Left ventricle myocardium inferior (tissue), 1 donor: Measurements from ENCODE around the gene LRRC32. TPM values are rescaled to one million over a fixed set of nuclear protein-coding genes. Genes with fewer than 3 reads are reported as not detected.

Source experiments
- DNase-seq: peaks from one replicate; pipeline ENCODE4 v3.0.0-alpha.2; 2020
- H3K27ac ChIP-seq: fragments of 200-600 bp; replicated peaks from 2 replicates; pipeline ENCODE4 v1.8.0; 2021
- H3K27me3 ChIP-seq: fragments of 200-600 bp; 2 replicates; pipeline ENCODE4 v1.8.0; 2021; ENCODE audit warnings: low read depth
- H3K36me3 ChIP-seq: fragments of 200-600 bp; 2 replicates; pipeline ENCODE4 v1.8.0; 2021
- H3K4me1 ChIP-seq: fragments of 200-600 bp; 2 replicates; pipeline ENCODE4 v1.8.0; 2021
- H3K4me3 ChIP-seq: fragments of 200-600 bp; 2 replicates; pipeline ENCODE4 v1.8.0; 2021; ENCODE audit warnings: mild to moderate bottlenecking, moderate library complexity
- H3K9me3 ChIP-seq: fragments of 200-600 bp; replicated peaks from 2 replicates; pipeline ENCODE4 v1.8.0; 2021
- intact Hi-C: fragments of 100-400 bp; cut with micrococcal nuclease; formaldehyde crosslinking; loops from one replicate; pipeline ENCODE4 v1.11.0; 2022
- total RNA-seq: library from RNA; stranded (reverse); fragmentation: NEBNext Ultra II Directional; extraction: Animal tissue kit (Norgen Biotek cat#: 25700); gene quantifications from one replicate; pipeline ENCODE4 v1.2.1, GENCODE V29; 2021
- TF ChIP-seq, protein P1 (sequence below): fragments of 200-600 bp; IDR thresholded peaks from 2 replicates; pipeline ENCODE4 v1.8.0; 2021; ENCODE audit warnings: antibody characterized with exemption, mild to moderate bottlenecking, borderline replicate concordance
- donor health status: DM: no; HTN: yes; CAD: no; lungs with severe emphysema.

The LRRC32 gene
- total RNA-seq, 1 donor from 2014 or later: 35.1 TPM

DNA sequence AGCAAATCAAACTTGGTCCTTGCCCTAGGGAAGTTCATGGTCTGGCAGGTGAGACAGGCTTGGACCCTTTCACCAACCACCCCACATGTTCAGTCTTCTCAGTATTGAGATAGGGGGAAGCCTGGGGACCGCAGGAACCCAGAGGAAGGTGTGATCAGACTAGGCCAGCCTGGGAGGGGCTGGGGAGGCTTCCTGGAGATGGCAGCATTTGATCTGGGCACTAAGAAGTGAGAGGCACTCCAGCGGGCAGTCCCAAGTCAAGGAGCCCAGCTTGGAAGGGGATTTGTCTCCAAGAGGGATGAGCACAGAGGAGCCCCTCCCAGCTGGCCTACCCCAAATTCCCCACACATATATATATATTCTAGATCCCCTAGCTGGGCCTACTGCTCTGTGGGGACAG, 5.4 kb downstream of the LRRC32 start:
- intact Hi-C loops: no loop called here
- Histone ChIP-seq H3K4me3 (peak overlapping the region; percentile 78), H3K9me3 (no peaks in the 10 kb centered on the region), H3K27me3 (no peaks in the 10 kb centered on the region), H3K27ac (peak overlapping the region; percentile 94), H3K36me3 (peaks cover 27% of the 10 kb centered on the region), H3K4me1 (peaks cover 75% of the 10 kb centered on the region)
- TF ChIP-seq, protein P1, sequence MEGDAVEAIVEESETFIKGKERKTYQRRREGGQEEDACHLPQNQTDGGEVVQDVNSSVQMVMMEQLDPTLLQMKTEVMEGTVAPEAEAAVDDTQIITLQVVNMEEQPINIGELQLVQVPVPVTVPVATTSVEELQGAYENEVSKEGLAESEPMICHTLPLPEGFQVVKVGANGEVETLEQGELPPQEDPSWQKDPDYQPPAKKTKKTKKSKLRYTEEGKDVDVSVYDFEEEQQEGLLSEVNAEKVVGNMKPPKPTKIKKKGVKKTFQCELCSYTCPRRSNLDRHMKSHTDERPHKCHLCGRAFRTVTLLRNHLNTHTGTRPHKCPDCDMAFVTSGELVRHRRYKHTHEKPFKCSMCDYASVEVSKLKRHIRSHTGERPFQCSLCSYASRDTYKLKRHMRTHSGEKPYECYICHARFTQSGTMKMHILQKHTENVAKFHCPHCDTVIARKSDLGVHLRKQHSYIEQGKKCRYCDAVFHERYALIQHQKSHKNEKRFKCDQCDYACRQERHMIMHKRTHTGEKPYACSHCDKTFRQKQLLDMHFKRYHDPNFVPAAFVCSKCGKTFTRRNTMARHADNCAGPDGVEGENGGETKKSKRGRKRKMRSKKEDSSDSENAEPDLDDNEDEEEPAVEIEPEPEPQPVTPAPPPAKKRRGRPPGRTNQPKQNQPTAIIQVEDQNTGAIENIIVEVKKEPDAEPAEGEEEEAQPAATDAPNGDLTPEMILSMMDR: no peak
- DNase-seq: no peak

DNA sequence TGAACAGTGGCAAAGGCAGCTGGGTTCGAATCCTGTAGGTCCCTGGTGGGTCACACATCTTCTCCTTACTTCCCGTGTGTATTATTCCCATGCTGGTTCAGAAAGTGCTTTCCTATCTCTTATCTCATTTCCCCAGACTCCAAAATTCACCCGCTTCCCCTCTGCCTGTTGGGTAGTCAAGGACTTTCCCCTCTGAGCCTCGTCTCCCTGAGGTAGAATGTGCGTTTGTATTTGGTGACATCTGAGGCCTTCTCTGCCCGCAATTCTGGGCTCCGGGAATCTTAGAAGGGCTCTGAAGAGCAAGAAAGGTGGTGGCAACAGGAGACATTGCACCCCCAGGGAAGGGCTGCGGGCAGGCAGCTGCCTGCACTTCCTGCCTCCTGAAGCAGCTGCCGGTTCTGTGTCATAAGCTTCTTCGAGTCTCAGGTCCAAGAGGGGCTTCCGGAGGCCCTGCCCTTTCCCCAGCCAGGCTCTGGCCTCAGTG, 5.9 kb downstream of the LRRC32 start:
- Histone ChIP-seq H3K9me3 (no peaks in the 10 kb centered on the region), H3K27ac (peak overlapping the region; percentile 94), H3K27me3 (no peaks in the 10 kb centered on the region), H3K36me3 (peaks cover 32% of the 10 kb centered on the region), H3K4me3 (peak overlapping the region; percentile 78), H3K4me1 (peaks cover 74% of the 10 kb centered on the region)
- intact Hi-C loops: no loop called here
- TF ChIP-seq, protein P1: no peak
- DNase-seq: no peak

GRCh38 chr11:76663912-76664440, 6.6 kb downstream of the LRRC32 start:
- H3K9me3 ChIP-seq: no peaks in the 10 kb centered on the region
- intact Hi-C loops: no loop called here
- DNase-seq: no peak
- H3K4me3 ChIP-seq: no peak overlapping the region
- H3K36me3 ChIP-seq: peaks cover 39% of the 10 kb centered on the region
- H3K27ac ChIP-seq: peak overlapping the region; percentile 94
- peaks cover 77% of the 10 kb centered on the region for H3K4me1 ChIP-seq
- TF ChIP-seq, protein P1: no peak
- no peaks in the 10 kb centered on the region for H3K27me3 ChIP-seq

DNA sequence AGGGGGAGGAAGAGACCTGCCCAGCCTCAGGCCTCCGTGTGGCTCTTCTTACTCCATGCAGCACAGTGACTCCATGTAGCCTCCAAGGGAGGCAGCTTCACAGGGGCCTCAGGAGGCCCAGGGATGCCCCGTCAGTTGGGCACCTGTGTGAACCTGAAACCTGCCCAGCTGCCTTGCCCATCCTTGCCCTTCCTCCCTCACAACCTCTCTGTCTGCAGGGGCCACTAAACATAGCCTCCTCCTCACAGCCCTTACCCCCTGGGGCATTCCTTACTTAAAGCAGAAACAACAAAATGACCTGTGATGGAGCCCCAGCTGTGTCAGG, 7.1 kb downstream of the LRRC32 start:
- Histone ChIP-seq H3K27ac (no peak overlapping the region), H3K4me1 (peaks cover 77% of the 10 kb centered on the region), H3K36me3 (peaks cover 44% of the 10 kb centered on the region), H3K4me3 (no peak overlapping the region), H3K9me3 (no peaks in the 10 kb centered on the region), H3K27me3 (no peaks in the 10 kb centered on the region)
- TF ChIP-seq, protein P1: no peak
- intact Hi-C loops: no loop called here
- DNase-seq: no peak

DNA sequence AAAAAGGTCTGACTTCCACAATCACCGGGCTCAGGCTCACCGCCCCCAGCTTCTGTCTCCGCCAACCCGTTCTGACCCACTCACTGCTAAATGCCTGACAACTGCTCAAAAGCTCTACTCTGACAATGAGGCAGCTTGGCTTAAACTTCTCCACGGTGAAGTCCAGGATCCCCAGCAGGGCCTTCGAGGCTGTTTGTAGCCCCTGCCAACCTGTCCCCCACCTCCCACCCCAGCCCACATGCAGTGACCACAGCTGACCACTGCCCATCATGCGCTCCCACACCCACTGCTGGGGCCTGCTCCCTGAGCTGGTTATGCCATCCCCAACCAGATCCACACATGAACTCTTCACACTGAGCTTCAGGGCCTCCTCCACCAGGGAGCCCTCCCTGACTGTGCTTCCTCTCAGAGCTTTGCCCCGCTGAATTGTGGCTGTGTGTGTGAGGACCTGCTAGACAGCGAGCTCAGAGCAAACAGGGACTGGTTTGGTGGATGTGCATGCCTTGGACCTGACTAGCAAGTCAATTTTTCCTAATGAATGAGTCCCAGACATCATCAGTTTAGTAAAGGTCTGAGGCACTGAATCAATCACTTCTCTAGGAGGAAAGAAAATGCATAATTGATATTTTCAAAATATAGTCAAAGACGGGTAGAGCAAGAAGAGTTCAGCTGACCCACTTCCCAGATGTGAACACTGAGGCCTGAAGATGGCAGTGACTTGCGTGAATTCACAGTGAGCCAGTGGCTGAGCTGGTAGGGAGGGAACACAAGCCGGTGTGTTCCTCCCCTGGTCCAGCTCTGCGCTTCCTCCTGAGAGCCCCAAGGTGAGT, 7.7 kb downstream of the LRRC32 start:
- intact Hi-C loops: no loop called here
- peak overlapping the region; percentile 6 for H3K27ac ChIP-seq
- no peak for DNase-seq

More for the DNA sequence above, 7.7 kb downstream of the LRRC32 start:
- TF ChIP-seq, protein P1: no peak
- Histone ChIP-seq H3K4me1 (peaks cover 82% of the 10 kb centered on the region), H3K4me3 (no peak overlapping the region), H3K36me3 (peaks cover 50% of the 10 kb centered on the region), H3K27me3 (no peaks in the 10 kb centered on the region), H3K9me3 (no peaks in the 10 kb centered on the region)
